ENCODE data around the gene NME5.

NME5 gene

GRCh38 chr5:138115254-138115653 is 24.0 kb downstream of the NME5 start:
- H3K4me1 ChIP-seq (ENCODE audit: insufficient read depth, poor library complexity, severe bottlenecking) = no peaks in the 10 kb centered on the region
- no peaks in the 10 kb centered on the region for H3K36me3 ChIP-seq (ENCODE audit: low read depth)
- no peak overlapping the region for H3K4me3 ChIP-seq (ENCODE audit: severe bottlenecking)
- no peak overlapping the region for H3K27ac ChIP-seq (ENCODE audit: poor library complexity, severe bottlenecking)
- no peak for DNase-seq (ENCODE audit: low spot score)
- no peaks in the 10 kb centered on the region for H3K27me3 ChIP-seq (ENCODE audit: insufficient read depth, poor library complexity, severe bottlenecking)
- no peak for ATAC-seq (ENCODE audit: low read depth)
- no peak for TF ChIP-seq CTCF (IDR thresholded peaks at IDR 0.05; ENCODE audit: poor library complexity, severe bottlenecking)
- no peaks in the 10 kb centered on the region for H3K9me3 ChIP-seq (ENCODE audit: severe bottlenecking)

- no peaks in the 10 kb centered on the region for H3K27me3 ChIP-seq (ENCODE audit: insufficient read depth, poor library complexity, severe bottlenecking)
- no peak overlapping the region for H3K27ac ChIP-seq (ENCODE audit: poor library complexity, severe bottlenecking)
- no peaks in the 10 kb centered on the region for H3K4me1 ChIP-seq (ENCODE audit: insufficient read depth, poor library complexity, severe bottlenecking)
- H3K4me3 ChIP-seq (ENCODE audit: severe bottlenecking) = no peak overlapping the region
- ATAC-seq (ENCODE audit: low read depth) = peak; percentile 52; the same call in 2 of the 3 replicates
- no peak for TF ChIP-seq CTCF (IDR thresholded peaks at IDR 0.05; ENCODE audit: poor library complexity, severe bottlenecking)
- no peaks in the 10 kb centered on the region for H3K9me3 ChIP-seq (ENCODE audit: severe bottlenecking)
- DNase-seq (ENCODE audit: low spot score) = no peak
- H3K36me3 ChIP-seq (ENCODE audit: low read depth) = no peaks in the 10 kb centered on the region
Measured at GRCh38 chr5:138111937-138112336, 27.3 kb downstream of the NME5 start.

GRCh38 chr5:138111181-138111580 is 28.0 kb downstream of the NME5 start:
- TF ChIP-seq CTCF (IDR thresholded peaks at IDR 0.05; ENCODE audit: poor library complexity, severe bottlenecking) = no peak

GRCh38 chr5:138110266-138110963 is 28.8 kb downstream of the NME5 start:
- Histone ChIP-seq H3K27ac (ENCODE audit: poor library complexity, severe bottlenecking) (no peak overlapping the region), H3K27me3 (ENCODE audit: insufficient read depth, poor library complexity, severe bottlenecking) (no peaks in the 10 kb centered on the region), H3K9me3 (ENCODE audit: severe bottlenecking) (no peaks in the 10 kb centered on the region), H3K36me3 (ENCODE audit: low read depth) (no peaks in the 10 kb centered on the region), H3K4me3 (ENCODE audit: severe bottlenecking) (no peak overlapping the region), H3K4me1 (ENCODE audit: insufficient read depth, poor library complexity, severe bottlenecking) (no peaks in the 10 kb centered on the region)
- ATAC-seq (ENCODE audit: low read depth) = no peak
- TF ChIP-seq CTCF (IDR thresholded peaks at IDR 0.05; ENCODE audit: poor library complexity, severe bottlenecking) = no peak
- no peak for DNase-seq (ENCODE audit: low spot score)

More at GRCh38 chr5:138111181-138111580, 28.0 kb downstream of the NME5 start:
- Histone ChIP-seq H3K36me3 (ENCODE audit: low read depth) (no peaks in the 10 kb centered on the region), H3K27ac (ENCODE audit: poor library complexity, severe bottlenecking) (no peak overlapping the region), H3K27me3 (ENCODE audit: insufficient read depth, poor library complexity, severe bottlenecking) (no peaks in the 10 kb centered on the region), H3K9me3 (ENCODE audit: severe bottlenecking) (no peaks in the 10 kb centered on the region), H3K4me3 (ENCODE audit: severe bottlenecking) (no peak overlapping the region), H3K4me1 (ENCODE audit: insufficient read depth, poor library complexity, severe bottlenecking) (no peaks in the 10 kb centered on the region)
- ATAC-seq (ENCODE audit: low read depth) (no peak), DNase-seq (ENCODE audit: low spot score) (no peak)
